ENCODE data around the gene EPB41L3.

EPB41L3 gene

DNA sequence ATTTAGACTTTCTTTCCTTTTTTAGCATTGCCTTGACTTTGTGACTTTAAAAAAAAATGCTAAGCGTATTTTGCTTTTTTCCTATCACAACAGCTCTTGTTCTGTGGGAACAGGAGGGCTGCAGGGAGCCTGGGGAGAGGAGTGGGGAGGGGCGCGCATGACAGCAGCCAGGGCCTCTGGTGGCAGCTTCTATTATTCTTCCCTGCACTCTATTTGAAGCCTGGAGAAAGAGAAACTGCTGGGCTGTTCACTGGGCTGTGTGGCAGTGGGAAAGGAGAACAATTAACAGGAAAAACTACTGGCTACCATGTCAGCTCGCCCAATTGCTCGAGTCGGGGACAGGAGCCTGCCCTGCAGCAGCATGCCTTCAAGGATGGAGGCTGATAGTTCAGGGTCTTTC, 129.3 kb downstream of the EPB41L3 start:
- no peak for DNase-seq (ENCODE audit: low read depth)

DNA sequence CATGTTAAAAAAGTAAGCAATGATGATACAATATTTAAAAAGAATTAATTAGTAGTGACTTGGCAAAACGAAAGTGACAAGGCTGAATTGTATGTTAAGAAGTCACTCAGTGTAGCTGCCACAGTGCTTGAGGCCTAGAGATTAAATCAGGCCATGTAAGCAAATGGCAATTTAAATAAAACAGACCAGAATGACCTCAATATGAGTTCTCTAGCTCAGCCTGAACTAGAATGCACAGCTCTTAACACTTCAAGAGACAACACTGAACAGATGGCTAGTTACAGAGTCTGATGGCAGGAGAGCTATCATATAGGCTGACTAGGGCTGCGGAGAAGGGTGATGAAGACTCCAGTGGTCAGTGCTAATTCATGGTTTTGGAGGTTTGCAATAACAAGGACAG, 130.3 kb downstream of the EPB41L3 start:
- no peak for DNase-seq (ENCODE audit: low read depth)

DNA sequence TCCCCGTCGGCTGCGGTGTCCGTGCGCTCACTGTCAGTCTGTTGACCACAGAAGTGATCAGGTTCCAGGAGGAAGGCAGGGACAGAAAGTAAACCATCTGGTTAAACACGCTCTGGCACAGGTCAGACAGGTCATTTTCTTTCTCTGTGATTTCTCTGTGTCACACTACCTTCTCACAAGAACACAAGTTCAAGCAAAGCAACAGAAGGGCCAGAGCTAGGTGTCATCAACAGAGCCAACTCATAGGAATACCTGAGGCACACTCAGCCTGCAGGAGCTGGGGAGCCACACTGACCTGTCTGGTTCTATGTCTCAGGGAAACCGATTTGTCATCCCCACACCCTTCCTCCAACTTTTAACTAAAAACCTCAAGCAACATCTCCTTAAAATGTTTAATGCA, 133.2 kb downstream of the EPB41L3 start:
- DNase-seq (ENCODE audit: low read depth): no peak

DNA sequence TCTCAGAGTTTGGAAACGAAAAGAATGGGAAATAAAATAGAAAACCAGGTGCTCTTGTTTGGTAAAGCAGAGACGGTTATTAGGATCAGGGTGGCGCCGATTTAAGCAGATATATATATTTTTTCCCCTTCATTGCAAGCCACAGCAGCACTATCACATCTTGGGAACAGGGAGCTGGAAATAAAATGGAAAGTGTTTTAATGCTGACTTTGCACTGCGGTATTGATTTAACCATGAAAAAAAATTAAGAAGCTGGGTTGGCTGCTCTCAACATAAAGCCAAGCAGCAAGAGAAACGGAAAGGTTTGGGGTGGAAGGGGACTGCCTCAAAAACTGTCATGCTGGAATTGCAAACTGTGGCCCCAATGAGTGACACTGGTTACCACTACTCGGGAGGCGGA, 145.5 kb downstream of the EPB41L3 start:
- DNase-seq (ENCODE audit: low read depth): no peak

DNA sequence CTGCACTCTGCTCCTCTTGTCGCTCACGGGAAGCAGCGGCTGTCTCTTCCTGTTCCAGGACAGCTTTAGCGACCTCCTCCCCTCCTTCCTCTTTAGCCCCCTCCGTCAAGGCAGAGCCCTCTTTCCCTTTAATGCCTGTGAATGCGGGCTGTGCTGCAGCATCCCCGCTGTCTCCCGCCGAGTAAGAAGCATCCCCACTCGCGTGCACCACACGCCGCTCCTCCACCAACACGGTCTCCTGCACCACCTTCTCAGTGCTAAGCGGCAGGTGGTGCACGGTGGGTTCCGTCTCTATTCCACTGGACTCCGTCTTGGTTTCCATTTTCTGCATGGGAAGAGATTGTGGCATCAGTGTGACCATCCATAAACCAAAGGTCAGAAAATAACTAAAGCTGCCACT, 146.7 kb downstream of the EPB41L3 start:
- DNase-seq (ENCODE audit: low read depth): no peak

DNA sequence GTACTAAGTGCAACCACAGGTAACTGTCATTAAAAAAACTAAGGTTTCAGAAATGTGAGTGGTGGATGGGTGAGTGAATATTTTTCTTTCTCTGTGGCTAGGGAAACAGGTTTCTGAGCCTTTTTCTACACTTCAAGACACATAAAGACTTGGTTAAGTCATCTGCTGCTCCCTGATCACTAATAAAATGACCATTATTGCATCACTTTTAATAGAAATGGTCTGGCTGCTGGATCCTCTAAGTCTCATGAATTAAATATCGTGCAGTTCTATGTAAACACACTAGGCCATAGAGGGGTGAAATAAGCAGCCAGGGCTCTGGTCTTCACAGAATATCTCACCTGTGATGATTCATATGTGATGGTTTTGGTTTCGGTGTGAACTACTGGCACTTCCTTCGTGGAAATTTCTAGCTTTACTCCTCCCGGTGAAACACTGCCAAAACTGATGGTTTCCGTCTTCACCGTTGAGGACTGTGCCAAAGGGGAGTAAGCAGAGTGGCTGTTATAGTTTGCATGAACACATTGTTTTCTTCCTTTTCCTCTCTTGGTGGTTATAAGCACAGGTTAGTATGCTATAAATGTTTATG, 147.8 kb downstream of the EPB41L3 start:
- no peak for DNase-seq (ENCODE audit: low read depth)

DNA sequence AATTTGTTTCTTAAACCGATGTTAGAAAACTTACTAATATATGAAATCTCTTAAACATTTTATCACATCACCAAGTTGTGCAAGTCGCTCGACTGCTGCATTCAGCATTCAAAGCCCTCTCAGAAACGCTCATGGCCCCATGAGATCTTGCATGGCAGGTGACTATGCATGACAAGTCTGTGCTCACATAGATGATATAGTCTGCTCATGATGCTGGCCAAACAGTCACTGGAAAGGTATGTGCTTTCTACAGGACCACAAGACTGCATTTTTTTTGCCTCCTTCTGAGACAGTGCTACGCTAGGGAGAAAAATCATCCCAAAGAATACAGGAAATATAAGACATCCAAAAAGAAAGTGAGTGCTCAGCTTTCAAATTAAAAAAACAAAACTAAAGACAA, 150.0 kb downstream of the EPB41L3 start:
- no peak for DNase-seq (ENCODE audit: low read depth)

DNA sequence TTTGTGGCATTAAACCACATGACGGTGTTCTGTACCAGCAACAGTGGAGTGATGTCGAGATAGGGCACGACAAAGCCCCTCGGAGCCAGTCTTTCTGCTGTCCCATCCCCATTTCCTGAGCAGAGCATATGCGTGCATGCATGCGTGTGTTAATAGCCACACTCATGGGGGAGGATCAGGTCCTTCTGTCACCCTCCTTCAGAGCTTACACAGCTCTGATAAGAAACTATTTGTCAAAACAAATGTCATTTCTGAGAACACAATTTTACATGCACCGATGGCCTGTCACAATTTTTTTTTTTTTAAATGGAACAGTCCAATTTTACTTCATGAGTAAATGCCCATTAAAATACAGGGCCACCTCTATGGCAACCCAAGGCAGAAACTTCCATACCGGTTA, 152.4 kb downstream of the EPB41L3 start:
- DNase-seq (ENCODE audit: low read depth): no peak

DNA sequence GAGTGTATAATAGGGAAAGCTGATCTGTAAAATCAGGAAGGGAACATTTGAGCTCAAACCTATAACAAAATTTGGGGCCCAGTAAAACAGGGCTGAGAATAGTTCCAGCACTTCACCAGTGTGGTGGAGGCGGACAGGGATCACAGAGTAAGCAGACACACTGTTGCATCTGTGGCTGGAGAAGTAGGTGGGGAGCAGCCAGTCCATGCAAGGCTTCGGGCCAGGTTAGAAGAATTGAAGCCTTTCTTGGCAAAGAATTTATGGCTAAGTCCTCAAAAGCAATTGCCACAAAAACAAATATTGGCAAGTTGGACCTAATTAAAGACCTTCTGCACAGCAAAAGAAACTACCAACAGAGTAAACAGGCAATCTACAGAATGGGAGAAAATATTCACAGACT, 154.4 kb downstream of the EPB41L3 start:
- DNase-seq (ENCODE audit: low read depth): no peak

DNA sequence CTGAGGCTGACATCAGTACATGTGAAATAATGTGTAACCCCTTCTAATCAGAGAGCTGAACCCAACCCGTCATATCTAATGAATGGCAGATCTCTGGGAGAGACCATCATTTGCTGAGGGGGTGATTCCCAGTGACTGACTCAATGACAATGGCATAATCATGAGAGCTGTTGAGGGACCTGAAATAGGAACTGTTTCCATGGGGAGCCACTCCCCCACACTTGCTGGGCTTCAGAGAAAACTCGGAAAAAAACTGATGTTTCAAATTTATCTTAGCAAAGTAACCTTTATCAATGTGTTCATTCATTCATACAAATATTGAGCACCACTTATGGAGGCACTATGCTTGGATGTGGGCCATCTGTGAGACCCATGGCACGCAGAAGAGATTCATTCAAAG, 154.9 kb downstream of the EPB41L3 start:
- no peak for DNase-seq (ENCODE audit: low read depth)

DNA sequence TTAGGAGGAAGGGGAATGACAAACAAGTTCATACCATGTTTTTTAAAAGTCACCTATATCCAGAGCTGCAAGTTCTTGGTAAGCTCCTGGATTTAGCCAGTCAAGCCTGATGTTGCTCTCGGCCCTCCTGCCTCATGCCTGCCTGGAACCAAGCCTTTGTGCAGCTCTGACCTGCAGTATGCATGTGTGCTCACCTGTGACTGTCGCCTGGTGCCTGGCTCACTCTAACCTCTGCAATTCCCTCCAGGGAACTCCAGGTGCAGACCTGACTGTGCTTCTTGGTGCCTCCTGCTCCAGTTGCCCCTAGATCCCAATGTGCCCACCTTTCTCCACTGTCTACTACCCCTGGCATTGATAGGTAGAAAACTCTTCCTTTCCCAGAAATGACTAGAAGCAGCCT, 163.2 kb downstream of the EPB41L3 start:
- DNase-seq (ENCODE audit: low read depth): no peak

DNA sequence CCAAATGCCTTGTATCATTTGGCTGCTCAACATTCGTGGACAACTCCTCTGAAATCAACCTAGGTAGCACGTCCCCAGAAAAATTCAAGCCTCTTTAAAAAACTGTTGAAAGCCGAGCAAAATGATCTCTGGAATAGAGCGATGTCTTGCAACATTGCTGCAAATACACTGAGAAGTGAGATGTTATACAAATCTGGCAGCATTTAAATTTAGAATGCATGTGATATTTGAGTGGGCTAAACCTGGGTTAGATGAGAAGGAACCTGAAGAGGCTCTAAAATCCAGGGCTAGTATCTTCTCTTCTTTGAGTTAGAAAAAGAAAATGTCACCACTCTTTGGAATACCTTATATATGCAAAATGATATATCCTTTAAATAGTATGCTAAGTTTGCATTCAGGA, 166.8 kb downstream of the EPB41L3 start:
- no peak for DNase-seq (ENCODE audit: low read depth)

DNA sequence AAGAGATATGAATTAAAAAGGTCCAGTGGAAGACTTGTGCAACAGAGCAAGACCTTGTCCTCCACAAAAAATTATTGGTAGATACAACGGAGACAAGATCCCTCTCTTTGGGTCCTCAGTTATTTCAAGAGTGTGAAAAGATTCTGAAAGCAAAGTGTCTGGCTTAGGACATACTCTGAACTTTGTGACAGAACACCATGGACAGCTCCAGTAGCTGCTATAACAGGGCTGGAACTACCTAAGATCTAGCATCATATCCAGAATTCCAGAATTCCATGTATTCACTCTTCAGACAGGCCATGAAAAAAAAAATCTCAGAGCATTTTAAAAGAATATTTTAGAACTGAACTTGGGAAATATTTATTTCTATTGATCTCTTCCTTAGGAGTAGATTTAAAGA, 173.5 kb downstream of the EPB41L3 start:
- no peak for DNase-seq (ENCODE audit: low read depth)

DNA sequence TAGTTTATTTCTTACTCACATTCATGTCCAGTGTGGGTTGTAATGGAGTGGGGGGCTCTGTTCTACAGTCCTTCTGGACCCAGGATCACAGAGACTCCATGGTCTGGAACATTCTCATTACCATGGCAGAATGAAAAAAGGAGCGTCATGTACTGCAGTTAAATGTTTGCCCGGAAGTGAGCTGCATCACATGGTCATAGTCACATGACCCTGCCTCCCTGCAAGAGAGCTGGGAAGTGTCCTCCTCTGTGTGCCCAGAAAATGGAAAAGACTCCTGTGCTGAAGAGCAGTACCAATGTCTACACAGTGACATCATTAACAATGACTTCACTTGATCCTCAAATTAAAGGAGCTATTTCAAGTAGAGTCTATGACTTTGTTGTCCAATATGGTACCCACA, 174.3 kb downstream of the EPB41L3 start:
- DNase-seq (ENCODE audit: low read depth): no peak

DNA sequence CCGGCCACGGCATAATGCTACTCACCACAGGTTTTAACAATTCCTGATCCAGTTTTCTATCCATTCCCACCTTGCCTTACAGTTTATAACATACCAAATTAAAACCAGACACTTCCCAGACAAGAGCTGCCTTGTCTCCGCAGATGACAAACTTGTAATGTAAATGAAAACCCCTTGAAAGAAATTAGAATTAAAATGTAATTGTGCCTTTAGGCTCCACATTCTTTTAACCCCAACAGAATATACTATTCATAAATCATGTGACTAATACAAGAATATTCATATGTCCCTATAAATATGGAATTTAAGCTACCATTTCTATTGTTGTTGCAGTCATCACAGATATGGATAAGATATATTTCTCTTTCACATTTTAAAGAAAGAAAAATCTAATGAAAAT, 178.4 kb downstream of the EPB41L3 start:
- no peak for DNase-seq (ENCODE audit: low read depth)

DNA sequence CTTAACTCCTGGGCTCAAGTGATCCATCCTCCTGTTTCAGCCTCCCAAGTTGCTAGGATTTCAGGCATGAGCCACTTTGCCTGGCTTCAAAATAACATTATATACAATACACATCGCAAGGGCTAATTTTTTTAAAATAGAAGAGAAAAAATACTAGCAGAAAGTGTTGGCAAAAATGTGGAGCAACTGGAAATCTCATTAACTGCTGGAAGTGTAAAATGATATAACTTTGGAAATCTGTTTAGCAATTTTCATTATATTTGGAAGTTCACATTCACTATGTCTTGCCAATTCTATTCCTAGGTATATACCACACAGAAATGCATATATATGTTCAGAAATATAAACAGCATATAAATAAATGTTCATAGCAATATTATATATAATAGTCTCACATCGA, 193.2 kb downstream of the EPB41L3 start:
- no peak for DNase-seq (ENCODE audit: low read depth)

Data from activated T-cell treated with anti-CD3 and anti-CD28 coated beads for 24 hours (primary cell).